Smooth muscle cell (in vitro differentiated cells): ENCODE measurements around the gene PRPF19. TPM values are rescaled to one million over a fixed set of nuclear protein-coding genes. Genes with fewer than 3 reads are reported as not detected.

Source experiments
- DNase-seq: peaks from one replicate; lab custom pipeline; 2025; ENCODE audit not compliant: unreplicated experiment; lab: John Stamatoyannopoulos, UW
- H2AFZ ChIP-seq: fragments of 200-600 bp; sonication (generic); 2 replicates; pipeline ENCODE4 v1.6.0; 2016; ENCODE audit warnings: antibody characterized with exemption, low read depth, mild to moderate bottlenecking
- H3F3A ChIP-seq: fragments of 200-600 bp; sonication (generic); 2 replicates; pipeline ENCODE4 v1.6.0; 2017; ENCODE audit warnings: antibody characterized with exemption, low read depth
- H3K27ac ChIP-seq: fragments of 200-600 bp; sonication (generic); 2 replicates; pipeline ENCODE4 v1.5.1; 2016; ENCODE audit warnings: low read depth, mild to moderate bottlenecking
- H3K27me3 ChIP-seq: fragments of 200-600 bp; sonication (generic); 2 replicates; pipeline ENCODE4 v1.6.1; 2016; ENCODE audit warnings: low read depth, mild to moderate bottlenecking
- H3K36me3 ChIP-seq: fragments of 200-600 bp; sonication (generic); 2 replicates; pipeline ENCODE4 v1.5.1; 2016; ENCODE audit warnings: low read depth
- H3K4me1 ChIP-seq: fragments of 200-600 bp; sonication (generic); 2 replicates; pipeline ENCODE4 v1.5.1; 2016; ENCODE audit warnings: low read depth
- H3K4me2 ChIP-seq: fragments of 200-600 bp; sonication (generic); 2 replicates; pipeline ENCODE4 v1.6.0; 2016; ENCODE audit warnings: mild to moderate bottlenecking
- H3K4me3 ChIP-seq: fragments of 200-600 bp; sonication (generic); 2 replicates; pipeline ENCODE4 v1.5.1; 2016; ENCODE audit warnings: mild to moderate bottlenecking
- H3K79me2 ChIP-seq: fragments of 200-600 bp; sonication (generic); 2 replicates; pipeline ENCODE4 v1.6.0; 2016; ENCODE audit warnings: low read depth, mild to moderate bottlenecking
- H3K9ac ChIP-seq: fragments of 200-600 bp; sonication (generic); 2 replicates; pipeline ENCODE4 v1.6.0; 2016; ENCODE audit warnings: low read depth
- H3K9me3 ChIP-seq: fragments of 200-600 bp; sonication (generic); replicated peaks from 2 replicates; pipeline ENCODE4 v1.5.1; 2016; ENCODE audit warnings: low read depth
- H4K20me1 ChIP-seq: fragments of 200-600 bp; sonication (generic); 2 replicates; pipeline ENCODE4 v1.6.0; 2016; ENCODE audit warnings: low read depth
- WGBS: methylation state at CpG from one replicate; pipeline ENCODE4 v1.1.7; 2016; ENCODE audit warnings: low lambda C conversion rate; 5-methylcytosine and 5-hydroxymethylcytosine counted together
- polyA plus RNA-seq: library from polyadenylated mRNA; unstranded; fragments of >200 nt; fragmentation: Nextera tagmentation; extraction: Ambion mirVana; gene quantifications from 2 replicates; pipeline ENCODE4 v1.2.1, GENCODE V29; 2016
- total RNA-seq: library from RNA; depleted of rRNA; stranded (reverse); fragments of >200 nt; gene quantifications from 2 replicates; pipeline ENCODE4 v1.2.3, GENCODE V29; 2014
- TF ChIP-seq, protein P1 (sequence below): fragments of 200-600 bp; sonication (generic); IDR thresholded peaks from 2 replicates; pipeline ENCODE4 v1.5.1; 2017; ENCODE audit warnings: borderline replicate concordance, mild to moderate bottlenecking, antibody characterized with exemption; ENCODE audit not compliant: insufficient read depth, poor library complexity, severe bottlenecking

The PRPF19 gene
- total and polyA plus RNA-seq, 2 experiments from 2014 or later, result 10.2 to 33.0 TPM

DNA sequence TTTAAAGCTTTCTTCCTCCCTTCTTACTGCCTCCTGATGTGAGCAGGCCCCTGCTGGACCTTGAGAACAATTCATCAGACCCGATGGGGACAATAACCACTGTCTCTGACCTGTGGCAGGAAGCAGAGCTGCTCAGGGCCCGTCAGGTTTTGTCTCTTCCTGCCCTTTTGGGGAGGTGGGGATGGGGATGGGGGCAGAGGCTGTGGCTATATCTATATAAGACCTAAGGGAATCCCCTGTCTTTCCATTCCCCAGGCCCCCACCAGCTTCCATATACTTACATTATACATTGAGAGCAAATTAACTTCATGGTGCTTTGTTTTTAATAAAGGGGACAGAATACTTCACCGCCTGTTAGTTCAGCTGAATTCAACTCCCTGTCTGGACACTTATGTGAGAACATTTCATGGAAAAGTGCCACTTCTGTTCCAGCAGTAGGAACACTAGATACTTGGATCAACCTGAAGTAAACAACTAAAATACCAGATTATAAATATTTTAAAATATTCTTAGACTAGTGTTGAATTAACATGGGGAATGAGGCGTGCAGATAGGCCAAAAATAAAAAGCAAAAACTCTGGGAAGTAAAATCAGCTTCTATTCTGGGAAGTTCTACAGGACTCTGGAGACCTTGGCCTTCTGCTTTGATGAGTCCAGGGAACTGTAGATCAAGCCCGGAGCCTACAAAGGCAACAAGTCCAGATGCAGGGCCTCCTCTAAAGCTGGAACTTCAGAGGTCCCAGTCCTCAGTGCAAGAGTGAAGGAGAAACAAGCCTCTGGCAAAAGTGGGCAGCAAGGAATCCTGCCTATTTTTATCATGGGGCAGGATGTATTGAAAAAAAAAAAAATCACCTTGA, 27.9 kb downstream of the PRPF19 start:
- no peak overlapping the region for H3K4me2 ChIP-seq
- no peak overlapping the region for H3K9ac ChIP-seq
- H3K4me3 ChIP-seq, result no peak overlapping the region
- no peaks in the 10 kb centered on the region for H4K20me1 ChIP-seq
- no peaks in the 10 kb centered on the region for H3K27me3 ChIP-seq
- H3K36me3 ChIP-seq, result no peaks in the 10 kb centered on the region
- DNase-seq, result no peak
- no peaks in the 10 kb centered on the region for H3F3A ChIP-seq
- H3K27ac ChIP-seq, result no peak overlapping the region
- H3K79me2 ChIP-seq, result no peaks in the 10 kb centered on the region
- H3K4me1 ChIP-seq, result no peaks in the 10 kb centered on the region
- H2AFZ ChIP-seq, result no peak overlapping the region
- TF ChIP-seq, protein P1, sequence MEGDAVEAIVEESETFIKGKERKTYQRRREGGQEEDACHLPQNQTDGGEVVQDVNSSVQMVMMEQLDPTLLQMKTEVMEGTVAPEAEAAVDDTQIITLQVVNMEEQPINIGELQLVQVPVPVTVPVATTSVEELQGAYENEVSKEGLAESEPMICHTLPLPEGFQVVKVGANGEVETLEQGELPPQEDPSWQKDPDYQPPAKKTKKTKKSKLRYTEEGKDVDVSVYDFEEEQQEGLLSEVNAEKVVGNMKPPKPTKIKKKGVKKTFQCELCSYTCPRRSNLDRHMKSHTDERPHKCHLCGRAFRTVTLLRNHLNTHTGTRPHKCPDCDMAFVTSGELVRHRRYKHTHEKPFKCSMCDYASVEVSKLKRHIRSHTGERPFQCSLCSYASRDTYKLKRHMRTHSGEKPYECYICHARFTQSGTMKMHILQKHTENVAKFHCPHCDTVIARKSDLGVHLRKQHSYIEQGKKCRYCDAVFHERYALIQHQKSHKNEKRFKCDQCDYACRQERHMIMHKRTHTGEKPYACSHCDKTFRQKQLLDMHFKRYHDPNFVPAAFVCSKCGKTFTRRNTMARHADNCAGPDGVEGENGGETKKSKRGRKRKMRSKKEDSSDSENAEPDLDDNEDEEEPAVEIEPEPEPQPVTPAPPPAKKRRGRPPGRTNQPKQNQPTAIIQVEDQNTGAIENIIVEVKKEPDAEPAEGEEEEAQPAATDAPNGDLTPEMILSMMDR, result no peak
- WGBS, result 96% methylated on average over 5 of the region's 5 CpGs
- H3K9me3 ChIP-seq, result no peaks in the 10 kb centered on the region

DNA sequence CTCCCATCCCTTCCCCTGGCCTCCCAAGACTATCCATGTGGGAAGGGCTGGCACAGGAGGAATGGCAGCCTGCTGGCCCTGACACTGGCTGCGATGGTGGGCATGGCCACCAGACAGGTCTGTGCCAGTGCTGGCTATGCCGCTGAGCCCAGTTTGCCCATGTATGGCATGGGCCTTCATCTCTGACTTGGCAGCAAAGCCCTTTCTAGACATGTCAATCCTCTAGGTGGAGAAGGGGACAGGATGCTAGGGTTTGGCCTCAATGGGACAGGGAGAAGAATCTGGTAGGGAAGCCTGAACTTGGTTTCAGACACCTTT, 30.3 kb downstream of the PRPF19 start:
- Histone ChIP-seq H3K9ac (no peak overlapping the region), H3K79me2 (no peaks in the 10 kb centered on the region), H4K20me1 (no peaks in the 10 kb centered on the region), H3K27me3 (no peaks in the 10 kb centered on the region), H3K9me3 (no peaks in the 10 kb centered on the region), H3K4me2 (no peak overlapping the region), H3K27ac (no peak overlapping the region), H3F3A (no peaks in the 10 kb centered on the region), H2AFZ (no peak overlapping the region), H3K4me3 (no peak overlapping the region), H3K36me3 (no peaks in the 10 kb centered on the region), H3K4me1 (no peaks in the 10 kb centered on the region)
- TF ChIP-seq, protein P1, result no peak
- no peak for DNase-seq
- WGBS, result 93% methylated on average over 2 of the region's 2 CpGs

DNA sequence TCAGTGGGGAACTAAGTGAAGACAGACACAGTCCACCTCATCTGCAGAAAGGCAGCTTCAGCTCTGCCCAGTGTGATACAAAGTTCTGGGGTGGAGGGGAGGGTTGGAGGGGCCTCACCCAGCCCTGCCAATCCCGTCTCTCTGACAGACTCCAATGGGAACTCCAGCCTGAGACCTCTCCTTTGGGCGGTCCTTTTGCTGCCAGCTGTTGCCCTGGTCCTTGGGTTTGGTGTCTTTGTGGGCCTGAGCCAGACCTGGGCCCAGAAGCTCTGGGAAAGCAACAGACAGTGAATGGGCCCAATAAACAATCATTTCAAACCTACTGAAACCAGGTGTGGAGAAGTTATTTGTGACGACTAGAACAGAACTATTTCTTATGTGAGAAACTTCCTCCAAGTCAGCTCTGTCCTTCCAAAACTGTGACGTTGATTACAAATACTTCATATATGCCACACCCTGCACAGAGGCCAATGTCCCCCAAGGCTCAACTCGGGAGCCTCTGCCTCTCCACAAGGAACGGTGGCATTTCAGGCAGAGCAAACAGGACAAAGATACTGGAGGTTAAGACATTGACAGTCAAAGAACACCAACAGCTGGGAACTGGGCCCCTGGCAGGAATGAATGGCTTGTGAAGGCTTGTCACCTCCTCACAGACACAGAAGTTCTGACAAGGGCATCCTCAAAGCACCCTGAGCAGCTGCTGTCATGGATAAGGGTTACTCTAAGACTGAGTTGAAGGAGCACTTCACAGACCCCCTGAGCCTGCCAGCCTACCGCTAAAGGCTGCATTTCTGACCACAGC, 30.8 kb downstream of the PRPF19 start:
- no peak overlapping the region for H3K27ac ChIP-seq

More for the DNA sequence above, 30.8 kb downstream of the PRPF19 start:
- Histone ChIP-seq H3K9ac (no peak overlapping the region), H3K4me3 (no peak overlapping the region), H3K4me1 (no peaks in the 10 kb centered on the region), H3F3A (no peaks in the 10 kb centered on the region), H3K79me2 (no peaks in the 10 kb centered on the region), H4K20me1 (no peaks in the 10 kb centered on the region), H3K27me3 (no peaks in the 10 kb centered on the region), H3K9me3 (no peaks in the 10 kb centered on the region), H3K4me2 (no peak overlapping the region), H2AFZ (no peak overlapping the region), H3K36me3 (no peaks in the 10 kb centered on the region)
- WGBS, result 96% methylated on average over 7 of the region's 7 CpGs
- DNase-seq, result no peak
- TF ChIP-seq, protein P1, result no peak
